HepG2 (cell line): Measurements from ENCODE around the gene TTLL1. TPM values are rescaled to one million over a fixed set of nuclear protein-coding genes. Genes with fewer than 3 reads are reported as not detected.

Experiments used
- FOXA3 ChIP-seq: IDR thresholded peaks from 2 replicates; pipeline ENCODE4 v1.6.1; 2016; ENCODE audit warnings: missing genetic modification reagents, missing compliant biosample characterization
- FOXJ3 ChIP-seq: sonication (generic); formaldehyde crosslinking; IDR thresholded peaks from 2 replicates; pipeline ENCODE4 v1.4.0; 2020; ENCODE audit warnings: missing genetic modification reagents, mild to moderate bottlenecking, borderline replicate concordance
- GATA4 ChIP-seq: sonication (generic); IDR thresholded peaks from 2 replicates; pipeline ENCODE4 v1.6.1; 2016; ENCODE audit warnings: antibody characterized with exemption, low read depth, borderline replicate concordance
- KLF6 ChIP-seq: IDR thresholded peaks from 2 replicates; pipeline ENCODE4 v1.8.0; 2016; ENCODE audit warnings: missing biosample characterization, missing genetic modification reagents
- MATR3 ChIP-seq: sonication (generic); formaldehyde crosslinking; IDR thresholded peaks from 2 replicates; pipeline ENCODE4 v1.4.0; 2020; ENCODE audit warnings: missing genetic modification reagents
- MTF2 ChIP-seq: sonication (generic); formaldehyde crosslinking; IDR thresholded peaks from 2 replicates; pipeline ENCODE4 v1.5.0; 2020; ENCODE audit warnings: missing genetic modification reagents, borderline replicate concordance
- NFRKB ChIP-seq: fragments of 450-650 bp; IDR thresholded peaks from 2 replicates; pipeline ENCODE4 v1.6.1; 2017
- RAD21 ChIP-seq: fragments of 450-650 bp; formaldehyde crosslinking; IDR thresholded peaks from 2 replicates; pipeline ENCODE4 v1.5.0; 2020; ENCODE audit warnings: mild to moderate bottlenecking
- RBM22 ChIP-seq: fragments of 200-400 bp; formaldehyde crosslinking; optimal IDR thresholded peaks from 2 replicates; pipeline ENCODE3; 2017; ENCODE audit warnings: mild to moderate bottlenecking, low read length, moderate library complexity
- RXRA ChIP-seq: sonication (generic); formaldehyde crosslinking; IDR thresholded peaks from 2 replicates; pipeline ENCODE4 v1.5.1; 2020; ENCODE audit warnings: missing genetic modification reagents
- SMAD9 ChIP-seq: sonication (generic); formaldehyde crosslinking; IDR thresholded peaks from 2 replicates; pipeline ENCODE4 v1.5.1; 2020; ENCODE audit warnings: mild to moderate bottlenecking, missing genetic modification reagents
- SOX5 ChIP-seq: IDR thresholded peaks from 2 replicates; pipeline ENCODE4 v1.6.1; 2016; ENCODE audit warnings: borderline replicate concordance
- TMF1 ChIP-seq: sonication (generic); formaldehyde crosslinking; IDR thresholded peaks from 2 replicates; pipeline ENCODE4 v1.8.1; 2022; ENCODE audit warnings: low read depth, missing genetic modification reagents
- U2AF1 ChIP-seq: fragments of 200-400 bp; formaldehyde crosslinking; optimal IDR thresholded peaks from 2 replicates; pipeline ENCODE3; 2017; ENCODE audit warnings: mild to moderate bottlenecking, low read depth, low read length
- ZBTB7B ChIP-seq: sonication (generic); formaldehyde crosslinking; IDR thresholded peaks from 2 replicates; pipeline ENCODE4 v1.4.0; 2020; ENCODE audit warnings: missing genetic modification reagents
- ZNF318 ChIP-seq: sonication (generic); formaldehyde crosslinking; IDR thresholded peaks from 2 replicates; pipeline ENCODE4 v1.4.0; 2020; ENCODE audit warnings: mild to moderate bottlenecking, missing genetic modification reagents
- polyA plus RNA-seq, 8 experiments: library from polyadenylated mRNA; depleted of rRNA in 3 of 8; stranded (reverse) in 7 of 8; unstranded in 1 of 8; fragments of >200 nt; fragmentation: Illumina TruSeq in 4 of 8; extraction: Trizol in 4 of 8; gene quantifications; 2 replicates each; pipeline versions ENCODE4 v1.2.1 to v1.2.3, GENCODE V29; 2011 to 2016; ENCODE audit warnings: low read depth in 4 of 8, missing spikeins in 1 of 8, mixed read lengths in 1 of 8; ENCODE audit not compliant: insufficient read depth in 1 of 8
- total RNA-seq, 5 experiments: library from RNA; depleted of rRNA; stranded (reverse); fragments of >200 nt; fragmentation: Illumina TruSeq; extraction: Trizol; gene quantifications; 2 replicates each; pipeline ENCODE4 v1.2.3, GENCODE V29; 2016; ENCODE audit warnings: low read depth in 1 of 5
- TF ChIP-seq, protein P1 (sequence below): sonication (generic); formaldehyde crosslinking; IDR thresholded peaks from 2 replicates; pipeline ENCODE4 v1.5.0; 2020; ENCODE audit warnings: missing genetic modification reagents
- TF ChIP-seq, protein P2 (sequence below): sonication (generic); formaldehyde crosslinking; IDR thresholded peaks from 2 replicates; pipeline ENCODE4 v1.5.0; 2020; ENCODE audit warnings: missing genetic modification reagents, mild to moderate bottlenecking, borderline replicate concordance
- TF ChIP-seq, protein P3 (sequence below): sonication (generic); formaldehyde crosslinking; IDR thresholded peaks from 2 replicates; pipeline ENCODE4 v1.5.0; 2020; ENCODE audit warnings: mild to moderate bottlenecking, missing genetic modification reagents

TTLL1 gene
- total and polyA plus RNA-seq, 2 of the 13 experiments (the other 11 are each of a cell fraction or from before 2014, with no cell fraction given), result 1.6 to 5.3 TPM

DNA sequence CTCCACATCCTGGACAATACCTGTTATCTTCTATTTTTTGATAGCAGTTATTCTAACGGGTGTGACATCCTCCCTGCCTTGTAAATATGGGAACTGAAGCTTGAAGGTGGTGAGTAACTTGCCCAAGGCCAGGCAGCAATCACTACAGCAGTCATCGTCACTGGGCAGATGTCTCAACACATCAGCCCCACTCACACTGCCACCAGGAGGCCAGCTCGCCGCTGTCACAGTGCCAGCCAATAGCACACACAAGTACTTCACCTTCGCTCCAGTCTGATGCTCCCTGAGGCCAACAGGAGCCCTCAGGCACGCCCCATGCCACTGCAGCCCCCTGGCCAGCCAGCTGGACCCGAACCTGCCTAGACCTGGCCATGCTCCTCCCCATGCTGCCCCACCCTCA, 4.9 kb upstream of the TTLL1 start (continued):
- TF ChIP-seq, protein P1, sequence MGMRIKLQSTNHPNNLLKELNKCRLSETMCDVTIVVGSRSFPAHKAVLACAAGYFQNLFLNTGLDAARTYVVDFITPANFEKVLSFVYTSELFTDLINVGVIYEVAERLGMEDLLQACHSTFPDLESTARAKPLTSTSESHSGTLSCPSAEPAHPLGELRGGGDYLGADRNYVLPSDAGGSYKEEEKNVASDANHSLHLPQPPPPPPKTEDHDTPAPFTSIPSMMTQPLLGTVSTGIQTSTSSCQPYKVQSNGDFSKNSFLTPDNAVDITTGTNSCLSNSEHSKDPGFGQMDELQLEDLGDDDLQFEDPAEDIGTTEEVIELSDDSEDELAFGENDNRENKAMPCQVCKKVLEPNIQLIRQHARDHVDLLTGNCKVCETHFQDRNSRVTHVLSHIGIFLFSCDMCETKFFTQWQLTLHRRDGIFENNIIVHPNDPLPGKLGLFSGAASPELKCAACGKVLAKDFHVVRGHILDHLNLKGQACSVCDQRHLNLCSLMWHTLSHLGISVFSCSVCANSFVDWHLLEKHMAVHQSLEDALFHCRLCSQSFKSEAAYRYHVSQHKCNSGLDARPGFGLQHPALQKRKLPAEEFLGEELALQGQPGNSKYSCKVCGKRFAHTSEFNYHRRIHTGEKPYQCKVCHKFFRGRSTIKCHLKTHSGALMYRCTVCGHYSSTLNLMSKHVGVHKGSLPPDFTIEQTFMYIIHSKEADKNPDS (CRISPR knock-in tag), result 0 out of 2 replicates have a peak, but pooled peaks have one; percentile 43
- TF ChIP-seq KLF6, result no peak
- TF ChIP-seq FOXJ3 (CRISPR knock-in tag), result no peak
- TF ChIP-seq ZNF318 (CRISPR knock-in tag), result no peak
- TF ChIP-seq RAD21, result peak; percentile 24; the same call in 1 of the 2 replicates
- TF ChIP-seq, protein P2, sequence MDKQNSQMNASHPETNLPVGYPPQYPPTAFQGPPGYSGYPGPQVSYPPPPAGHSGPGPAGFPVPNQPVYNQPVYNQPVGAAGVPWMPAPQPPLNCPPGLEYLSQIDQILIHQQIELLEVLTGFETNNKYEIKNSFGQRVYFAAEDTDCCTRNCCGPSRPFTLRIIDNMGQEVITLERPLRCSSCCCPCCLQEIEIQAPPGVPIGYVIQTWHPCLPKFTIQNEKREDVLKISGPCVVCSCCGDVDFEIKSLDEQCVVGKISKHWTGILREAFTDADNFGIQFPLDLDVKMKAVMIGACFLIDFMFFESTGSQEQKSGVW (CRISPR knock-in tag), result no peak
- TF ChIP-seq ZBTB7B, result no peak
- no peak for TF ChIP-seq NFRKB
- no peak for TF ChIP-seq RBM22
- TF ChIP-seq TMF1 (CRISPR knock-in tag), result no peak
- TF ChIP-seq, protein P3, sequence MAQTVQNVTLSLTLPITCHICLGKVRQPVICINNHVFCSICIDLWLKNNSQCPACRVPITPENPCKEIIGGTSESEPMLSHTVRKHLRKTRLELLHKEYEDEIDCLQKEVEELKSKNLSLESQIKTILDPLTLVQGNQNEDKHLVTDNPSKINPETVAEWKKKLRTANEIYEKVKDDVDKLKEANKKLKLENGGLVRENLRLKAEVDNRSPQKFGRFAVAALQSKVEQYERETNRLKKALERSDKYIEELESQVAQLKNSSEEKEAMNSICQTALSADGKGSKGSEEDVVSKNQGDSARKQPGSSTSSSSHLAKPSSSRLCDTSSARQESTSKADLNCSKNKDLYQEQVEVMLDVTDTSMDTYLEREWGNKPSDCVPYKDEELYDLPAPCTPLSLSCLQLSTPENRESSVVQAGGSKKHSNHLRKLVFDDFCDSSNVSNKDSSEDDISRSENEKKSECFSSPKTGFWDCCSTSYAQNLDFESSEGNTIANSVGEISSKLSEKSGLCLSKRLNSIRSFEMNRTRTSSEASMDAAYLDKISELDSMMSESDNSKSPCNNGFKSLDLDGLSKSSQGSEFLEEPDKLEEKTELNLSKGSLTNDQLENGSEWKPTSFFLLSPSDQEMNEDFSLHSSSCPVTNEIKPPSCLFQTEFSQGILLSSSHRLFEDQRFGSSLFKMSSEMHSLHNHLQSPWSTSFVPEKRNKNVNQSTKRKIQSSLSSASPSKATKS (CRISPR knock-in tag), result no peak
- TF ChIP-seq SOX5 (CRISPR knock-in tag), result no peak
- TF ChIP-seq GATA4, result no peak
- no peak for TF ChIP-seq SMAD9
- TF ChIP-seq MATR3, result no peak
- TF ChIP-seq FOXA3 (CRISPR knock-in tag), result peak; percentile 20; the same call in 1 of the 2 replicates
- TF ChIP-seq MTF2, result peak; percentile 65; the same call in 1 of the 2 replicates
- no peak for TF ChIP-seq U2AF1
- TF ChIP-seq RXRA (CRISPR knock-in tag), result peak; percentile 30; the same call in 1 of the 2 replicates
